RWPE2 (cell line): ENCODE results near the gene PPP4R1.

Experiments used
- ATAC-seq: fragments of 200-7000 bp; cut with Tn5 transposase; 3 replicates; pipeline ENCODE4 v1.9.1; 2021; ENCODE audit warnings: low read depth
- DNase-seq: peaks from one replicate; pipeline ENCODE4 v3.0.0-alpha.2; 2020; ENCODE audit warnings: low spot score
- H3K27ac ChIP-seq: fragments of 450-650 bp; 2 replicates; pipeline ENCODE4 v1.5.1; 2017; ENCODE audit warnings: mild to moderate bottlenecking; ENCODE audit not compliant: poor library complexity, severe bottlenecking
- H3K27me3 ChIP-seq: fragments of 250-450 bp; sonication (Bioruptor Pico); 2 replicates; pipeline ENCODE4 v1.5.1; 2021; ENCODE audit warnings: mild to moderate bottlenecking, moderate library complexity; ENCODE audit not compliant: insufficient read depth, poor library complexity, severe bottlenecking
- H3K36me3 ChIP-seq: fragments of 250-450 bp; sonication (Bioruptor Pico); 2 replicates; pipeline ENCODE4 v1.5.1; 2020; ENCODE audit warnings: low read depth, mild to moderate bottlenecking, moderate library complexity
- H3K4me1 ChIP-seq: fragments of 250-450 bp; sonication (Bioruptor Pico); 2 replicates; pipeline ENCODE4 v1.5.1; 2021; ENCODE audit warnings: mild to moderate bottlenecking, moderate library complexity; ENCODE audit not compliant: insufficient read depth, poor library complexity, severe bottlenecking
- H3K4me3 ChIP-seq: fragments of 250-450 bp; sonication (Bioruptor Pico); 2 replicates; pipeline ENCODE4 v1.5.1; 2021; ENCODE audit warnings: mild to moderate bottlenecking, moderate library complexity; ENCODE audit not compliant: severe bottlenecking
- H3K9me3 ChIP-seq: fragments of 250-450 bp; sonication (Bioruptor Pico); 2 replicates; pipeline ENCODE4 v1.5.1; 2021; ENCODE audit warnings: mild to moderate bottlenecking, moderate library complexity; ENCODE audit not compliant: severe bottlenecking
- CTCF ChIP-seq: fragments of 450-650 bp; IDR thresholded peaks from one replicate; pipeline ENCODE4 v1.5.1; 2017; ENCODE audit warnings: mild to moderate bottlenecking, moderate library complexity; ENCODE audit not compliant: poor library complexity, severe bottlenecking

The PPP4R1 gene

GRCh38 chr18:9606039-9606438, 8.3 kb downstream of the PPP4R1 start:
- TF ChIP-seq CTCF: no peak
- peak; percentile 59; the same call in 2 of the 3 replicates for ATAC-seq
- H3K9me3 ChIP-seq: no peaks in the 10 kb centered on the region
- DNase-seq: no peak
- peaks cover 70% of the 10 kb centered on the region for H3K36me3 ChIP-seq
- H3K27ac ChIP-seq: no peak overlapping the region
- no peaks in the 10 kb centered on the region for H3K27me3 ChIP-seq
- peaks cover 34% of the 10 kb centered on the region for H3K4me1 ChIP-seq
- H3K4me3 ChIP-seq: no peak overlapping the region

- Histone ChIP-seq H3K27me3 (no peaks in the 10 kb centered on the region), H3K36me3 (peaks cover 70% of the 10 kb centered on the region), H3K4me1 (peaks cover 17% of the 10 kb centered on the region), H3K27ac (no peak overlapping the region), H3K4me3 (no peak overlapping the region), H3K9me3 (peaks cover 13% of the 10 kb centered on the region)
- no peak for TF ChIP-seq CTCF
- ATAC-seq: 0 out of 3 replicates have a peak, but pooled peaks have one; percentile 11
- DNase-seq: no peak
These were observed 10.0 kb downstream of the PPP4R1 start for GRCh38 chr18:9604348-9604747.

GRCh38 chr18:9599328-9599727, 15.0 kb downstream of the PPP4R1 start:
- no peak for TF ChIP-seq CTCF
- DNase-seq (no peak), ATAC-seq (no peak)
- no peaks in the 10 kb centered on the region for H3K27me3 ChIP-seq
- H3K9me3 ChIP-seq: peaks cover 13% of the 10 kb centered on the region
- H3K4me3 ChIP-seq: no peak overlapping the region
- peaks cover 68% of the 10 kb centered on the region for H3K36me3 ChIP-seq
- peaks cover 41% of the 10 kb centered on the region for H3K4me1 ChIP-seq
- H3K27ac ChIP-seq: no peak overlapping the region

GRCh38 chr18:9597609-9598008, 16.8 kb downstream of the PPP4R1 start:
- no peak for DNase-seq
- Histone ChIP-seq H3K4me3 (no peak overlapping the region), H3K9me3 (peaks cover 13% of the 10 kb centered on the region), H3K4me1 (peaks cover 42% of the 10 kb centered on the region), H3K27me3 (no peaks in the 10 kb centered on the region), H3K36me3 (peaks cover 72% of the 10 kb centered on the region), H3K27ac (peak overlapping the region; percentile 71)
- no peak for ATAC-seq
- TF ChIP-seq CTCF: no peak

DNA sequence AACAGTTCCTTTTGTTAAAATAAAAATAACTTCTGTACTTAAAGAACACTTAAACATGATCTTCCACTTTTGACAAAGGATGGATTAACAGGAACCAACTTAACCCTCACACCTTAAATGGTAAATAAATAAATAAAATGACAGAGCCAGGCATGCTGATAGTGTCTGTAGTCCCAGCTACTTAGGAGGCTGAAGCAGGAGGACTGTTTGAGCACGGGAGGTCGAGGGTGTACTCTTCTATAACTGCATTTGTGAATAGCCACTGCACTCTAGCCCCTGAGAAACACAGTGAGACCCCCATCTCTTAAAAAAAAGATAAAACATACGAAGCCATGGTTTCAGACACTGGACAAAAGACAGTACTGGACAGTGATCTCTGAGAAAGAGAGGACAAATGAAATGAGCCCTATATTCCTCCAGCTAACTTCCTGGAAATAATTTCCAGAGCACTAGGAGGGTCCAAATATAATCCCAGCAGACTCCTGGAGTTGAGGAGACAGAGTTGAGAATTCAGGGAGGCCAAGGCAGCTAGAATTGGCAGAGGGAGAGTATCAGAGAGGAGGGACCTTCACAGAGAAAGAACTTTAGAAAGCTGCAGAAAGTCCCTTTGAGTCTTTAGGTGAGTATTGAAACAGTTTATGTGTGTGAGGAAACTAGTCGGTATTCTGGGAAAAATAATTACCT, 17.4 kb downstream of the PPP4R1 start:
- ATAC-seq: peak; percentile 19; the same call in 1 of the 3 replicates
- Histone ChIP-seq H3K4me1 (peaks cover 42% of the 10 kb centered on the region), H3K27me3 (no peaks in the 10 kb centered on the region), H3K27ac (peak overlapping the region; percentile 71), H3K4me3 (no peak overlapping the region), H3K36me3 (peaks cover 75% of the 10 kb centered on the region), H3K9me3 (peaks cover 13% of the 10 kb centered on the region)
- TF ChIP-seq CTCF: no peak
- DNase-seq: no peak
